ENCODE data around the gene DGCR6L. TPM values are rescaled to one million over a fixed set of nuclear protein-coding genes. Genes with fewer than 3 reads are reported as not detected.
A peak's percentile ranks its signal among the peaks of the same experiment; 100 is the strongest.
"Not testable (repeated sequence)": the region's sequence is repeated elsewhere in the genome, so short reads cannot be mapped to it uniquely, and the experiment has no call there.

DGCR6L gene
- total and polyA plus RNA-seq, 8 donors = 35.5 to 52.2 (median 47.2) TPM

- Histone ChIP-seq H3K9me3 (no peaks in the 10 kb centered on the region), H3K36me3 (no peaks in the 10 kb centered on the region), H3K4me1 (no peaks in the 10 kb centered on the region), H3K4me3 (no peak overlapping the region), H3K27me3 (no peaks in the 10 kb centered on the region), H3K27ac (no peak overlapping the region)
- no peak for TF ChIP-seq CTCF (IDR thresholded peaks at IDR 0.05)
- ATAC-seq (no peak), DNase-seq (no peak)
- intact Hi-C loops (cut with DNase I) = loop anchor here in 1 of 2 donors (10.0 kb wide), 1 partner anchor 126 kb away; the partner anchor contains the start of gene CCDC188
Measured at GRCh38 chr22:20280866-20281265, 39.0 kb downstream of the DGCR6L start.

GRCh38 chr22:20280163-20280562, 39.7 kb downstream of the DGCR6L start:
- not testable (repeated sequence) for H3K4me3 ChIP-seq, H3K4me1 ChIP-seq, H3K27ac ChIP-seq, H3K36me3 ChIP-seq, DNase-seq, H3K9me3 ChIP-seq, H3K27me3 ChIP-seq
- intact Hi-C loops (cut with DNase I) = loop anchor here in 1 of 2 donors (10.0 kb wide), 1 partner anchor 125 kb away; the partner anchor contains the start of gene CCDC188
- ATAC-seq = peak; percentile 43

GRCh38 chr22:20279662-20280134, 40.2 kb downstream of the DGCR6L start:
- DNase-seq = no peak
- intact Hi-C loops (cut with DNase I) = loop anchor here in 1 of 2 donors (10.0 kb wide), 1 partner anchor 125 kb away; the partner anchor contains the start of gene CCDC188
- H3K4me3 ChIP-seq = no peak overlapping the region

GRCh38 chr22:20278726-20279490, 41.0 kb downstream of the DGCR6L start:
- H3K27ac ChIP-seq; H3K27me3 ChIP-seq; H3K4me1 ChIP-seq; H3K9me3 ChIP-seq; ATAC-seq; intact Hi-C loops (cut with DNase I); H3K4me3 ChIP-seq; H3K36me3 ChIP-seq; DNase-seq: not testable (repeated sequence)

More at GRCh38 chr22:20279662-20280134, 40.2 kb downstream of the DGCR6L start:
- ATAC-seq = no peak
- Histone ChIP-seq H3K4me1 (no peaks in the 10 kb centered on the region), H3K9me3 (no peaks in the 10 kb centered on the region), H3K36me3 (no peaks in the 10 kb centered on the region), H3K27me3 (no peaks in the 10 kb centered on the region), H3K27ac (no peak overlapping the region)
- no peak for TF ChIP-seq CTCF (IDR thresholded peaks at IDR 0.05)

GRCh38 chr22:20277936-20278635, 41.8 kb downstream of the DGCR6L start:
- H3K36me3 ChIP-seq; intact Hi-C loops (cut with DNase I); H3K4me3 ChIP-seq; H3K9me3 ChIP-seq; H3K27ac ChIP-seq; ATAC-seq; H3K4me1 ChIP-seq; H3K27me3 ChIP-seq; DNase-seq: not testable (repeated sequence)

GRCh38 chr22:20276468-20276867, 43.4 kb downstream of the DGCR6L start:
- no peaks in the 10 kb centered on the region for H3K27me3 ChIP-seq
- H3K27ac ChIP-seq = no peak overlapping the region
- no peak for ATAC-seq
- DNase-seq = no peak
- no peak for TF ChIP-seq CTCF (IDR thresholded peaks at IDR 0.05)
- no peak overlapping the region for H3K4me3 ChIP-seq
- H3K36me3 ChIP-seq = no peaks in the 10 kb centered on the region
- no peaks in the 10 kb centered on the region for H3K9me3 ChIP-seq
- no peaks in the 10 kb centered on the region for H3K4me1 ChIP-seq
- intact Hi-C loops (cut with DNase I) = no loop called here
